Fibroblast of upper back skin (primary cell): ENCODE results near the gene RGL1.

ENCODE experiments used
- DNase-seq: peaks from one replicate; pipeline ENCODE4 v3.0.0-alpha.2; 2013

RGL1 gene

DNA sequence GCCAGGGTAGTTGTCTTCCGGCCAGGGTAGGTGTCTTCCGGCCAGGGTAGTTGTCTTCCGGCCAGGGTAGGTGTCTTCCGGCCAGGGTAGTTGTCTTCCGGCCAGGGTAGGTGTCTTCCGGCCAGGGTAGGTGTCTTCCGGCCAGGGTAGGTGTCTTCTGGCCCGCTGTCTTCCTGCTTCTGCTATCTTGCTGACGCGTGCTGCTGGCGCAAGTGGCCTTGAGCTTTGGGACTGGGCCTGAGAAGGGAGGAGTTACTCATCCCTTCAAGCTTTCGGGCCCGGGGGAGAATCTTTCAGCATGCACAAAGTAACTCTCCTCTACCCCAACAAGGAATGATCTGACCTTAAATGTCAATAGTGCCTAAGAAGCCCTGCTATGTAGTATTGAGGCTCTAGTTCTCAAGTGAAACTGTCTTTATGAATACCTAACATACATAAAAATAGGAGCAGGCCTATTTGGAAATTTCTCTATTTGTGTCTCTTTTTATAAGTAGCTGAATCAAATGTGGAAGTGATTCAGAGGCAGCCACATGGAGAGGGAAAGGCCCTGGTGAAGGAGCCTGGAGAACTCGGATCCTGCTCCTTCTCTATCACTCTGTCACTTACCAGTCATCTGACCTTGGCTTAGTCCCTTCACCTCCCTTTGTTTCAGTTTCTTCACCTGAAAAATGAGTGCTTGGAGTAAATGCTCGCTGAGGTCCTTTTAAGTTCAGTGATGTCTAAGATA, 65.6 kb downstream of the RGL1 start:
- DNase-seq = no peak

DNA sequence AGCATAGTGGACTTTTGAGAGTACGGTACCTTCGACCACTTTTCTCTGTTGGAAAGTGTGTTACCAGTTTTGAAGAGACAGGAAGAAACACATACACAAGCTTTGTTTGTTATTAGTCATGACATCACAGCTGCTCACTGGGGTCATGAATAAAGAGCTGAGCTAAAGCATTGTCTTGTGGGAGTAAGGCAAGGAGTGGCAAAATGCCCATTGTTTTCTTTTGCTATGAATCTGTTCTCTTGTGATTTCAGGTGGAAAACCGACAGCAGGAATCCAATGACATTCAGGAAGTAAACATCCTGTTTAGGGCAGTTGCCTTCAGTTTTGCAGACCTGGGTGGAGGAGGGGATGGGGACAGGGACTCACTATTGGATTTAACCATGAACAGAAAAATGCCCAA, 66.2 kb downstream of the RGL1 start:
- peak; percentile 28 for DNase-seq

DNA sequence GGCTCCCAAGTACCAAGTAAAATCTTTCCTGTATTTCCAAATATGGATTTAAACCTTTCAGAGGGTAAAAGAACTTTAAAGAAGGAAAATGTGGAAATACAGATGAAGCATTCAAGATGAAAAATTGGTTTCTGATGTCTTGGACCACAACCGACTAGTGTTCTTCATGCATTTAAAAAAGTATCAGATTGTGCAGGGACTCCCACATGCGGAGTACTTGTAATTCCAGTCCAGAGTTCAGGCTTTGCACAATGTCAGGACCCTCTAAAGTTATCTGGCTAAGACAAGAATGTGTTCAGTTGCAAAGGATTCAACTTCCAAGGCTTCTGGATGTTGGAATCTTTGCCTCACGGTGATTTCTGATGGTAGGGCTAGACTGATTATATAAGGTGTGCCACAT, 66.7 kb downstream of the RGL1 start:
- no peak for DNase-seq

DNA sequence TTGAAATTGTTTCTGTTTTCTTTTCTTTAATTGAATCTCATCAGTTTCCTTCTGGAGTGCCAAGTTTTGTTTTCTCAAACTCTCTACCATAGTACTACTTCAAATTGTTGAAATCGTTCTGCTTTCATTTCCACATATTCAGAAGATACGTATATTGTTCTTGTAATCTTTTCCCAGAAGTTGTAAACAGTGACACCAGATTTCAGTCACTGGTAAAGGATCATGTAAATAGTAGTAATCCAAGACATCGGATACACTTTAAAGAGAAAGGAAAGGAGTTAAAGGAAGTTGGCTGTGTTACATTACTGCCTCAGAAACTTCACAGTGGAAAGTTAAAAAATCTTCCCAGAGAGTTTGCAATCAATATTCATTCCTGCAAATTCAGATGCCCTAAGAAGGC, 67.5 kb downstream of the RGL1 start:
- no peak for DNase-seq

DNA sequence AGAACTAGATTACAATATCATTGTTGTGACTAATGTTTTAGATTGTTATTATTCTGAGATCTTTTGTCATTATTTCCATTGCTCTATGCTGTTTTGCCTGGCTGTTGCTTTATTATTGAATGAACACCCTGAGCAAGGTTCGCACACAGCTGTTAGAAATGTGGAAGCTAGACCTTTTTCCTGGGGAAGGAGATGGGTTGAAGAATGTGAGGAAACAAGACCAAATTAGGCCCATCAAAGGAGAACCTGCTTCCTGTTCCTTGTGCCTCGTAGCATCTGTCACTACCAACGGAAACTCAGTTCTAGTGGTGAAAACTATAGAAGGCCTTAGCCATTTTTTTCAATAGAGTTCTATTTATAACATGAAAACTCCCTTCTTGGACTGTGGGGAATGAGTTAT, 68.7 kb downstream of the RGL1 start:
- no peak for DNase-seq

DNA sequence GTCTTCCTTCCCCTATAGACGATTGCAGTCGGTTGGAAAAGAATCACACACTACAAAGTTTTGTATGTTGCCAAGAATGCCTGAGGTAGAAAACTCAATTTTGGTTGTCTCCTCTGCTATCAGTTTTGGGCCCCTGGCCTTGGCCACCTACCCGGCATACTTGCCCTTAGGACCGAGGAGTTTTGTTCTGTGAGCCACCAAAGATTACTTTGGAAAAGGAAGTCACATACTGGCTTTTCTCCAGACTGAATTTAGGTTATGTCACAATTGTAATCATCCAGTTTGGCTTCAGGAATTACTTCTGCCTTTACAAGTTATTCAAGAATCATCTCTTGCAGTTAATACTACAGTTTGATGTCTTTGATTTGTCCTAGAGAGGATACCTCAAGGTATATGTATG, 71.4 kb downstream of the RGL1 start:
- no peak for DNase-seq

DNA sequence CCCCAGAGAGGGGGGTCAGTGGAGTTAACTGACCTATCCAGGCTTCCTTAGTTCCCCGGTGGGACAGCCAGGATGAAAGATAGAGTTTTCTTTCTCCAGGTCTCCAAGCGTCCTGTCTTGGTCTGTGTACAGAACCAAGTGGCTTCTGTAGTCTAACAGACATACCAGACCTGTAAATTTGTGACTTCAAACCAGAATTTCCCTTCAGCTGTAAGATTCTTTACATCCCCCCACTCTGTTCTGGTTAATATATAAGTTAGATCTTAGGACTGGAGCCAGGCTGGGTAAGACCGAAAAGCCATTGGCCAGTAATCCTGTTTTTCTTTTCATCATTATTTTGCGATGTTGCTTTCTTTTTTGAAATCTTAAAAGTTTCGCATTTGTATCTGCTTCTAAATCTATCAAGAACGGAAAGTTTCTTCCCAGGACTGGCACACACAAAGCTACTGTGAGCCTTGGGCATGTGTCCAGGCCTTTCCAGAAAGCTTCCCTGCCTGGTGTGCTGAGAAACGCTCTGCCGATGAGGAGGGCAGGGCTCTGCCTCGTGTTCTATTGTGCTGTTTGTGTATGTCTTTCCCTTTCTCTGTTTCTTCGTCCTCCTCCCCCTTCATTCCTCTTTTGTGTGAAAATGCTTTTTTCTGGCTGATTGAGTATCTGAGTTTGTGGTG, 72.3 kb downstream of the RGL1 start:
- DNase-seq = no peak

DNA sequence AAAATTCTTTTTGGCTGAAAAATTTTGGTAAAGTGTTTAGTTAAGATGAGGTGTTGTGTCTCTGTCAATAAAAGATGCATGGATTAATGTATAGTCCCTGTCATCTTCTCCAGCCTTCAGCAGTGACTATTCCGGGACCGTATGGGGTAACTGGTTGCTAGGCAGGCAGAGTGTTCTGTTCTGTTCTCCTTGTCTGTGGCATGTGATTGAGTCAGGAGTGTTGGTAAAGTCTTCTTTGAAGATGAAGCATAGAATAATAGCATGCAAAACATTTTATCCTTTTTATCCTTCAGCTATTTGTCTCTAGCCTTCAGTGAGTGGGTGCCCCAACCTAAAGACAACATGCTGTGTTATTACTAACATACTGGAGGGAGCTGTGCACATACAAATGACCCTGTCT, 74.6 kb downstream of the RGL1 start:
- no peak for DNase-seq

DNA sequence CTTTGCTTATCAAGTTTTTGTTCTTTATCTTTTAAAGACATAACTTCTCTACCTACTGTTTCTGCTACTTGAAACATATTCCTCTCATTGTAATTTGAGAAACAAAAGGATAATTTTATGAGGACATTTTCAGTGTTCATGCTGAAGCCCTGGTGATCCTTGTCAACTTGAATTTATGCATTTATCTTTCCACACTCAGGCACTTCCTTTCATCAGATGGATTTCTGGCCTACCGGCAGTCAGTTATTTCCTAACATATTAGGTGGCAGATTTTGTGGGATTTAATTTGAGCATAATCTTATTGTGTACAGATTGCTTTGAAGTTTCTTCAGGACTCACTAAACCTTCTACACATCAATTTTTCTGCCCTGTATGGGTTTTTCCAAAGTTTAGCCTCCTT, 75.0 kb downstream of the RGL1 start:
- DNase-seq = no peak

DNA sequence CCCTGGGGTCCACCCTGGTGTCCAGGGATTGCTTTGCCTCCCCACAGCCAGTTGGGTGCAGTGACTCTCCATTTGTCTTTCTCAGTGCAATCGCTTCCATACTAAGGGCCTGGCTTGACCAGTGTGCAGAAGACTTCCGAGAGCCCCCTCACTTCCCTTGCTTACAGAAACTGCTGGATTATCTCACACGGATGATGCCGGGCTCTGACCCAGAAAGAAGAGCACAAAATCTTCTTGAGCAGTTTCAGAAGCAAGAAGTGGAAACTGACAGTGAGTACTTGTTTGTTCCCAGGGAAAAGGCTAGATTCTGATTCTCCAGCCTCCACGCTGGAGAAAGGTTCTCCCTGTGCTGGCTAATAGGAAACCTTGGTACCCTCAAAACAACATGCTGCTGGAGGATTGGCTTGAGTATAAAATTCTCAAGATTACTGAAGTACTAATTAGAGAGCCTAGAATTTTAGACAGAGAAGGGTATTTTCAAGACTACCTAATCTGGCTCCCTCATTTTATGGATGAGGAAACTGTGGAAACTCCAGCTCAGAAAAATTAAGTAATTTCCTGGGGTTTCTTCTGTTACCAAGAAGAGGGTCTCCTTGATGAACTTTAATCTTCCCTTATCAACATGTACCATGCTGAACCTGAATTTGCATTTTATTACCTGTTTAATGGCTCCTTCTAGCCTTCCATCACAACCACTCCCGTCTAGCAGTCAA, 75.8 kb downstream of the RGL1 start:
- DNase-seq = no peak

DNA sequence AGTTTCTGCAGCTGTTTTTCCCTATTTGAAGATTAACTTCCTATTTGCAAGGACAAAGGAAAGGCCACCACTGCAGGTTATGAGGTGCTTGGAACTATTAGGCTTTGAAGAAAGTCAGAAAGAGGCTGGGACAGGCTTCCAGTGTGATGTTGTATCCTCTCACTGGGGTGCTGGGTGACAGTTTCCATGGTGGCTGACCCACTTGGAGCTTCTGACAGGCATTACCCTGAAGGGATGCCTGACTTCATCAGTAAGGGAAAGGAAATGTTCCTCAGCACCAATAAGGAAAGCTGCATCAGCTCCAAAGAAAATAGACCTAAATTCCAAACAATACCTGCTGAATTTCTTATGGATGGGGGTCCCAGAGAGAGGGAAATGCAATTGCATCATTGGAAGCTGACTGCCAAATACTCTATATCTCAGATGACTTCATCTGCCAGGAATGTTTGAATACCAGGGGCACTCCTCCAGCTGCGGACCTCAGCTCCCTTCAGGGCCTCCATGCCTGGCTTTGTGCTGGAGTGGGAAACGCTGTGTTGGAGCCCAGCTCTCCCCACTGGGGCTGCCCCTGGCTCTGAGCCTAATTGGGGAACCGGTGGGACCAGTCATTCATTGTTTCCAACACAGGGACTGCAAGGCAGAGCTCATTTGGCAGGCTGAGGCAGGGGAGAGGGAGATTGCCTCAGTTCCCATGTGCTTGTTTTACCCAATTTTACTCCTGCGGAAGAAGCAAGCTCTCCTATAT, 76.6 kb downstream of the RGL1 start:
- peak; percentile 93 for DNase-seq

DNA sequence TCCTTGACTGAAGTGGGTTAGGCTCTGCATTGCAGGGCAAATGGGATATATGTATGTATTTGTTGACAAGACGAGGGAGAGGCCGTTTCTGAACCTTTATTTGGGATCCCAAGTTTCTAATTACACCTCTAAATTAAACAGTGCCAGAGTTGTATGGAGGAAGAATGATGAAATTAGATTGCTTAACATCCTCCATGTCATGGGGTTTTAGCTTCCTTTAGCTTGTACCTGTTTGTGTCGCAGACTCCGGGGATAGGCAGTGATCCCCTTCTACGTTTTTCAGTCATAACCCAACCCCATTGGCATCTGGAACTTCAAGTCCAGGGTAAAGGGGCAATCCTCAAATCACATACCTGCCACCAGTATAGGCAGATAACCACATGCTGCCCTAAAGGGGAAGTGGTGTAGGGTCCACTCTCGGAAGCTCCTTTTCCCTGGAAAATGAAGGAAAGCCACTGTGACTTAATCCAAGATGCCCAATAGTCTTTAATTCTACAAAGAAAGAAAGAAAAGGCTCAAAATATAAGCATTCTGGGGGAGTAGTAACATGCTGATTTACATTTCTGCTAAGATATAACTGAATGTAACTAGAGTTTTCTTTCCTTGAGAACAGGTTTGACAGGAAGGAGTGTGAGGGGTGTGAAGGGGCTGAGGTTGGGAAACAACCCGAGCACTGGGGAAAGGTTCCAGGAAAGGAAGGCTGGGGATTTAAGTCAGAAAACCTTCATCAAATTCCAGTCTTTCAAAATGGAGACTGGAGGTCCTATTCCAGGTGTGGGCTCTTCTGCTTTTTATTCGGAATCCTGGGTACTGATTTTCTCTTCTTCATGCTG, 77.6 kb downstream of the RGL1 start:
- DNase-seq = no peak

DNA sequence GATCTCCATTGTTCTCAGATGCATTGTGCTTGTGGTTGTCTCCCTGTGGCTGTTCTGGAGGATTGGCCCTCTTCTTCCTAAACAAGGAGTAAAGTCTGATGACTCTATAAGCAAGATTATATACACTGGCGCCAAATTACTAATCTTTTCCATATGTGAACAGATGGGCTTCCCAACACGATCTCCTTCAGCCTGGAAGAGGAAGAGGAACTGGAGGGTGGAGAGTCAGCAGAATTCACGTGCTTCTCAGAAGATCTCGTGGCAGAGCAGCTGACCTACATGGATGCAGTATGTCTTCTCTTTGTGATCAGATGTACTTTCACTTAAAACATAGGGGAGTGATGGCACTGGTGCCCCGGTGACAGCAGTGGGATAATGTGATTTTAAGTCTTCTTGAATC, 78.7 kb downstream of the RGL1 start:
- peak; percentile 60 for DNase-seq

DNA sequence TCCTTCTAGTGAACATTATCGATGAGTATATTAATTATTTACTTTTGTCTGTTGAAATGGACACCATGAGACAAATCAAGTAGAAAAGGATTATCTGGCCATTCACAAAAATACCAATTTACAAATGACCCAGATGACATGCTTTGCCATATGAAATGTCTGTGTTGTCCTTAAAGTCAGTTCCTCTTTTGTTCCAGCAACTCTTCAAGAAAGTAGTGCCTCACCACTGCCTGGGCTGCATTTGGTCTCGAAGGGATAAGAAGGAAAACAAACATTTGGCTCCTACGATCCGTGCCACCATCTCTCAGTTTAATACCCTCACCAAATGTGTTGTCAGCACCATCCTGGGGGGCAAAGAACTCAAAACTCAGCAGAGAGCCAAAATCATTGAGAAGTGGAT, 79.6 kb downstream of the RGL1 start:
- no peak for DNase-seq

DNA sequence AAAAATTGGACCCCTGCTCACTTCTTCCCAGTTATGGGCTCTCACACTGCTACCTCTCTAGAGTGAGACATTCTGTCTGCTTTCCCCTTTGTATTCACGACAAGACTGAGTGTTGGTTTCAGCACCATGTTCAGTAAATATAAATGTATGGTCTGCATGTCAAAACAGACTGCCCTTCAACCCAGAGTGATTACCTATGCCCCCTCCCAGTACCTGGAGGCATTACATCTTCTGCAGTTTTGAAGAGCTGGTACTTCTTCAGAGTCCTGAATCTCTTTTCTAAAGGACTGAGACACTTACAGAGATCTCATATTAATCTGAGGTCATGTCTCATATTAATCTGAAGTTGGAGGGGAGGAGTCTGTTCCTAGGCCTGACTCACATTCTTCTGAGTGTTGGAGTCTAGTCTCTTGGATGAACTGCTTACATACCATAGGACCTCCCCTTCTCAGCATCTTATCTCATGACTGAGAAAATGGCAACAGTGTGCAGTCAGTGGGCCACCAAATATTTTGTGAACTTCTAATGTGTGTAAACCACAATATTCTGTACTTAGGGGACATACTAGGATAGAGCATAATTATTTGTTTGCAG, 80.3 kb downstream of the RGL1 start:
- DNase-seq = no peak

DNA sequence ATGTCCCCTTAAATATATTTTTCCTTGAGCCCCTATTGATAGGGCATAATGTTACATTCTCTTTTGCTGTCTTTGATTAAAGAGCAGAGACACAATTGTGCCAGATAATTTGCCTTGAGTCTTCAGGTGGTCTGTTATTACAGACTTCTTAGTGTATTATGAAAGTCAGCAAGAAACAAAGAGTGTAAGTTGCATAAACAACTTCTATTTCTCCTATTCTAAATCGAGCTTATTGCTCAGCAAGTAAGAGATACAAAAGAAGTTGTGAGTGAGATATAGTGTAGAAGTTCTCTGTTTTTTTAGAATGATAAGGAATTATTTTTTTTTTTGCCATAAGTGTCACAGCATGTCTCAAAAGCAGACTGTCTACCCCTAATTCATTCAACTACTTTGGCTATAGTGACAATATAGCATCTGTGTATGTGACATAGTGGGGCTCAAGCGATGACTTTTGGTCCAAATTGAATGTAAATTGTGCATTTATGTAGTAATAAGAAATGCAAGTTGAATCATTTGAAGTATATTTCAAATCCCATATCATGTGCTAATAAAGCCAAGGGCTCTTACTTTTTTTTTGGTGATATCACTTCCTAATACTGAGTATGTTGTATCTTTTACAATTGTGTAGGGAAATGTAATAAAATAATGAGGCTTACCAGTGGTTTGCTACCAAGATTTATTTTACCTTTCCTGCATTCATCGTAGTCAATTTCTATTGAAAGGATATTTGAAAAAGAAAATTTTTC, 81.3 kb downstream of the RGL1 start:
- no peak for DNase-seq

DNA sequence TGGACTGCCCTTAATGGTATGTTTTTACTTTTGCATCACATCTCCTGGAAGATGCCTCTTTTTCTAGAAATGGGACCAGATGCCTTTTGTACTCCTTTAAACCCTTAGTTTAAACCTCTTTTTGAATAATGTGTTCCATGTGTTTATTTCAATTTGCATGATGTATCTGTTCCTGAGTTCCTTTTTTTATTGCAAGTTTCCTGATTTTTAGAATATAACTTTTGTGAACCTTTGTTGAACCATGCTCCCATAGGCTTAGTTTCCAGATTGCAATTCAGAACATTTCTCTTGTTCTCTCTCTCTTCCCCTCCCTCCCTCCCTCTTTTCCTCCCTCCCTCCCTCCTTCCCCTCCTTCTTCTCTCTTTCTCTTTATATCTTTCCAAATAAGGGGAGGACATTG, 81.9 kb downstream of the RGL1 start:
- no peak for DNase-seq

DNA sequence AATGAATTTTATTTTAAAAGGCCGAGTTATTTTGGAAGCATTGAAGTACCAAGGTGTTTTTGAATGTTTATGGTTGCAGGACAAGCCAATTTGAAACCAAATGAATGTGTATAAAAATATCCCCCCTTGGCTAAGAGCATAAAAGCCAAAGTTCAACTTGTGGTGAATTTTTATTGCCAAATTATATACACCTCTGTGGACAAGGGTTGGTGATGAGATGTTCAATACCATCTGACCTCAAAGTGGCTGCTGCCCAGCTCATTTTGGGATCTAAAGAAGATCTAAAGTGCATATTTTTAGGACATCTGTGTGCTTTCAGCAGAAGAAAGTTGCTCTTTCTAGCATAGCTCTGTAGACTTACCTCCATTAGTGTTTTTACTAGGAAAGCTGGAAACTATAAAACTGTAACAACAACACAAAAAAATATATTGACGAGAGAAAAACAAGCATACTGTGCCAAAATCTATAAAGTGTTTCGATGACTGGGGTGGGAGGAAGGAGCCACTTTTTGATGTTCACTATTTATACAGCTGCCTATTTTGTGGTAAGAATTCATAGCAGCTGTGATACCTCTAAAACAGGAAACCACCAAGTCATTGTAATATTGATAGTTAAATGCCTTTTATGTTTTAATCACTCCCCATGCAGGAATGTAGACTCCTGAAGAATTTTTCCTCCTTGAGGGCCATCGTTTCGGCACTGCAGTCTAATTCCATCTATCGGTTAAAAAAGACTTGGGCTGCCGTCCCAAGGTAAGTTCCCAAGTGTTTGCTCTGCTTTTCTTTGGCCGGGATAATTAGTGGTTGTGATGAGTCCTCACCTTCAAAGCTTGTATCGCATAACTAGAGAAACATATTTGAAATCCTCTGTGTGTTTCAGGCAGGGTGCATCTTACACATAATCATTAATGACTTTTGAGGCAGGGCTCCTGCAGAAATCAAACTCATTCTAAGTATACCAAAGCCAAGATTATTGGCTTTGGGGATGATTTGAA, 83.2 kb downstream of the RGL1 start:
- peak; percentile 60 for DNase-seq

DNA sequence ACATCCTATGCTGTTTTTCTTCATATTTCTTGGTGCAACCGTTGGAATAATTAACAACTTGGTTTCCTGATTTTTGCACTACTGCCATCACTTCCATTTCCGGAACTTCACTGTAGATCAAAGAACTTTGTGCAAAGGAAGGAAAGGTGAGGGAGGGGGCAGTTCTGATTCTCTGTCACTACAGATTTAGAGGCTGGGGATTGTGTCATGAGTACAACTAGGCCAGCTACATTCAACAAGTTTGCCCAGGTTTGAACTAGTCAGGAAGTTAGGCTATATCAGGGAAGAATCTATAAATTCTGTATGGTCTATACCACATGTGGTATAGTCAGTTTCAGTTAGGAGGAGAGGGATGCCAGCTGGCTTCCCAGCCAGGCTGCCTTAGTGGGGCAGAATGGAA, 84.2 kb downstream of the RGL1 start:
- DNase-seq = no peak
